Parathyroid adenoma (tissue), 2 donors: ENCODE measurements around the gene KLF13.

Experiments
- H2AFZ ChIP-seq: fragments of 300-600 bp; sonication (generic); one replicate; pipeline ENCODE4 v1.7.0; 2017; ENCODE audit warnings: antibody characterized with exemption, mild to moderate bottlenecking
- H3K27ac ChIP-seq: fragments of 300-600 bp; sonication (generic); one replicate; pipeline ENCODE4 v1.7.0; 2017
- H3K27me3 ChIP-seq: fragments of 300-600 bp; sonication (generic); one replicate; pipeline ENCODE4 v1.7.0; 2017; ENCODE audit warnings: low read length; ENCODE audit not compliant: control insufficient read depth, insufficient read depth
- H3K36me3 ChIP-seq: fragments of 300-600 bp; sonication (generic); one replicate; pipeline ENCODE4 v1.7.0; 2017; ENCODE audit warnings: low read length; ENCODE audit not compliant: control insufficient read depth, insufficient read depth
- H3K4me1 ChIP-seq: fragments of 300-600 bp; sonication (generic); one replicate; pipeline ENCODE4 v1.7.0; 2017; ENCODE audit warnings: control low read depth
- H3K4me2 ChIP-seq: fragments of 300-600 bp; sonication (generic); one replicate; pipeline ENCODE4 v1.7.0; 2017; ENCODE audit warnings: low read length
- H3K4me3 ChIP-seq: fragments of 300-600 bp; sonication (generic); one replicate; pipeline ENCODE4 v1.7.0; 2017; ENCODE audit warnings: low read depth, low read length
- H3K79me2 ChIP-seq: fragments of 300-600 bp; sonication (generic); one replicate; pipeline ENCODE4 v1.7.0; 2017; ENCODE audit warnings: control low read depth
- H3K9ac ChIP-seq: fragments of 300-600 bp; sonication (generic); one replicate; pipeline ENCODE4 v1.7.0; 2017; ENCODE audit warnings: mild to moderate bottlenecking
- H3K9me3 ChIP-seq: fragments of 300-600 bp; sonication (generic); one replicate; pipeline ENCODE4 v1.7.0; 2017; ENCODE audit warnings: low read length; ENCODE audit not compliant: control insufficient read depth
- CTCF ChIP-seq: fragments of 300-600 bp; sonication (generic); IDR thresholded peaks from one replicate; pipeline ENCODE4 v1.7.0; 2017; ENCODE audit warnings: antibody characterized with exemption, mild to moderate bottlenecking
- donor health status: primary hyperparathyroidism.

KLF13 gene

GRCh38 chr15:31336593-31337295, 10.1 kb downstream of the KLF13 start:
- H3K4me3 ChIP-seq: no peak overlapping the region
- H3K27ac ChIP-seq: peak overlapping the region; percentile 96
- no peaks in the 10 kb centered on the region for H3K9me3 ChIP-seq
- H3K4me2 ChIP-seq: no peak overlapping the region
- peaks cover 63% of the 10 kb centered on the region for H3K4me1 ChIP-seq
- H3K9ac ChIP-seq: no peak overlapping the region
- no peaks in the 10 kb centered on the region for H3K36me3 ChIP-seq
- H3K79me2 ChIP-seq: peaks cover 33% of the 10 kb centered on the region
- TF ChIP-seq CTCF: no peak
- no peaks in the 10 kb centered on the region for H3K27me3 ChIP-seq
- no peak overlapping the region for H2AFZ ChIP-seq

GRCh38 chr15:31337352-31338031, 10.9 kb downstream of the KLF13 start:
- H3K9me3 ChIP-seq: no peaks in the 10 kb centered on the region
- peaks cover 35% of the 10 kb centered on the region for H3K79me2 ChIP-seq
- H3K4me1 ChIP-seq: peaks cover 57% of the 10 kb centered on the region
- no peak overlapping the region for H3K9ac ChIP-seq
- no peaks in the 10 kb centered on the region for H3K36me3 ChIP-seq
- peak overlapping the region; percentile 96 for H3K27ac ChIP-seq
- H3K27me3 ChIP-seq: no peaks in the 10 kb centered on the region
- no peak for TF ChIP-seq CTCF
- no peak overlapping the region for H3K4me2 ChIP-seq
- H3K4me3 ChIP-seq: no peak overlapping the region
- H2AFZ ChIP-seq: no peak overlapping the region

GRCh38 chr15:31338318-31338878, 11.8 kb downstream of the KLF13 start:
- Histone ChIP-seq H3K27me3 (no peaks in the 10 kb centered on the region), H3K27ac (peak overlapping the region; percentile 96), H3K9ac (no peak overlapping the region), H3K9me3 (no peaks in the 10 kb centered on the region), H3K4me1 (peaks cover 55% of the 10 kb centered on the region), H3K79me2 (peaks cover 41% of the 10 kb centered on the region), H3K36me3 (no peaks in the 10 kb centered on the region), H2AFZ (no peak overlapping the region), H3K4me2 (no peak overlapping the region), H3K4me3 (no peak overlapping the region)
- no peak for TF ChIP-seq CTCF

- TF ChIP-seq CTCF: no peak
- H3K27me3 ChIP-seq: no peaks in the 10 kb centered on the region
- no peak overlapping the region for H3K9ac ChIP-seq
- no peak overlapping the region for H3K4me2 ChIP-seq
- H3K27ac ChIP-seq: peak overlapping the region; percentile 96
- peaks cover 43% of the 10 kb centered on the region for H3K79me2 ChIP-seq
- no peak overlapping the region for H3K4me3 ChIP-seq
- H2AFZ ChIP-seq: no peak overlapping the region
- peaks cover 58% of the 10 kb centered on the region for H3K4me1 ChIP-seq
- H3K36me3 ChIP-seq: no peaks in the 10 kb centered on the region
- no peaks in the 10 kb centered on the region for H3K9me3 ChIP-seq
Observed at GRCh38 chr15:31338879-31339557, 12.4 kb downstream of the KLF13 start.
